Left ventricle myocardium inferior (tissue), 1 donor: Measurements from ENCODE around the gene STAT4. TPM values are rescaled to one million over a fixed set of nuclear protein-coding genes. Genes with fewer than 3 reads are reported as not detected.

Experiments
- DNase-seq: peaks from one replicate; pipeline ENCODE4 v3.0.0-alpha.2; 2020
- H3K27ac ChIP-seq: fragments of 200-600 bp; replicated peaks from 2 replicates; pipeline ENCODE4 v1.8.0; 2021
- H3K27me3 ChIP-seq: fragments of 200-600 bp; 2 replicates; pipeline ENCODE4 v1.8.0; 2021; ENCODE audit warnings: low read depth
- H3K36me3 ChIP-seq: fragments of 200-600 bp; 2 replicates; pipeline ENCODE4 v1.8.0; 2021
- H3K4me1 ChIP-seq: fragments of 200-600 bp; 2 replicates; pipeline ENCODE4 v1.8.0; 2021
- H3K4me3 ChIP-seq: fragments of 200-600 bp; 2 replicates; pipeline ENCODE4 v1.8.0; 2021; ENCODE audit warnings: mild to moderate bottlenecking, moderate library complexity
- H3K9me3 ChIP-seq: fragments of 200-600 bp; replicated peaks from 2 replicates; pipeline ENCODE4 v1.8.0; 2021
- CTCF ChIP-seq: fragments of 200-600 bp; IDR thresholded peaks from 2 replicates; pipeline ENCODE4 v1.8.0; 2021; ENCODE audit warnings: antibody characterized with exemption, mild to moderate bottlenecking, borderline replicate concordance
- intact Hi-C: fragments of 100-400 bp; cut with micrococcal nuclease; formaldehyde crosslinking; loops from one replicate; pipeline ENCODE4 v1.11.0; 2022
- total RNA-seq: library from RNA; stranded (reverse); fragmentation: NEBNext Ultra II Directional; extraction: Animal tissue kit (Norgen Biotek cat#: 25700); gene quantifications from one replicate; pipeline ENCODE4 v1.2.1, GENCODE V29; 2021
- donor health status: DM: no; HTN: yes; CAD: no; lungs with severe emphysema.

STAT4 gene
- total RNA-seq, 1 donor from 2014 or later: 0.82 TPM

- H3K4me1 ChIP-seq: peaks cover 11% of the 10 kb centered on the region
- H3K4me3 ChIP-seq: no peak overlapping the region
- no peaks in the 10 kb centered on the region for H3K27me3 ChIP-seq
- H3K36me3 ChIP-seq: no peaks in the 10 kb centered on the region
- DNase-seq: no peak
- H3K27ac ChIP-seq: no peak overlapping the region
- H3K9me3 ChIP-seq: no peaks in the 10 kb centered on the region
- TF ChIP-seq CTCF: no peak
- intact Hi-C loops: no loop called here
Measured at GRCh38 chr2:191145769-191146471, 4.9 kb downstream of the STAT4 start.

GRCh38 chr2:191144217-191144616 is 6.6 kb downstream of the STAT4 start:
- no peak overlapping the region for H3K27ac ChIP-seq
- H3K36me3 ChIP-seq: no peaks in the 10 kb centered on the region
- DNase-seq: no peak
- TF ChIP-seq CTCF: no peak
- H3K27me3 ChIP-seq: no peaks in the 10 kb centered on the region
- intact Hi-C loops: no loop called here
- H3K4me1 ChIP-seq: no peaks in the 10 kb centered on the region
- no peak overlapping the region for H3K4me3 ChIP-seq
- peaks cover 4% of the 10 kb centered on the region for H3K9me3 ChIP-seq

DNA sequence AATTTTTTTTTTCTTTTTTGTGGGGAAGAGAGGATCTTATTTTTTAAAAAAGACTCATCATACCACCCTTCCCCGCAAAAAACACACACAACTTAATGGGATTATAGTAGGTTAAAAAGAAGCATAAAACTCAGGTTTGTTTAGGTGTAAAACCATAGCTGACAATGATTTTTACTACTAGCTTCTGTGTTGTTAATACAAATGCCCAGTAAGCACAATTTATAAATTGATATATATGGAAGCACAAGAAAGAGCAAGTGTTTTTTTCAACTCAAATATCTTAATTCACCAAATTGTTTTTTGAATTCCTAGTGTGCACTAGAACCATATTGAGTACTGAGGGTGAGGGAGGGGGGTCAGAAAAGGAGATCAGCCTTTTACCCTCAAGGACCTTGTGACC is 7.0 kb downstream of the STAT4 start:
- no peak overlapping the region for H3K27ac ChIP-seq
- no peak overlapping the region for H3K4me3 ChIP-seq
- H3K27me3 ChIP-seq: no peaks in the 10 kb centered on the region
- H3K36me3 ChIP-seq: no peaks in the 10 kb centered on the region
- no peak for TF ChIP-seq CTCF
- no peak for DNase-seq
- peaks cover 4% of the 10 kb centered on the region for H3K9me3 ChIP-seq
- intact Hi-C loops: no loop called here
- no peaks in the 10 kb centered on the region for H3K4me1 ChIP-seq

- TF ChIP-seq CTCF: no peak
- Histone ChIP-seq H3K27ac (no peak overlapping the region), H3K4me3 (no peak overlapping the region), H3K27me3 (no peaks in the 10 kb centered on the region), H3K4me1 (no peaks in the 10 kb centered on the region), H3K36me3 (no peaks in the 10 kb centered on the region), H3K9me3 (no peaks in the 10 kb centered on the region)
- intact Hi-C loops: no loop called here
- no peak for DNase-seq
Measured at GRCh38 chr2:191128911-191129304, 21.9 kb downstream of the STAT4 start.

DNA sequence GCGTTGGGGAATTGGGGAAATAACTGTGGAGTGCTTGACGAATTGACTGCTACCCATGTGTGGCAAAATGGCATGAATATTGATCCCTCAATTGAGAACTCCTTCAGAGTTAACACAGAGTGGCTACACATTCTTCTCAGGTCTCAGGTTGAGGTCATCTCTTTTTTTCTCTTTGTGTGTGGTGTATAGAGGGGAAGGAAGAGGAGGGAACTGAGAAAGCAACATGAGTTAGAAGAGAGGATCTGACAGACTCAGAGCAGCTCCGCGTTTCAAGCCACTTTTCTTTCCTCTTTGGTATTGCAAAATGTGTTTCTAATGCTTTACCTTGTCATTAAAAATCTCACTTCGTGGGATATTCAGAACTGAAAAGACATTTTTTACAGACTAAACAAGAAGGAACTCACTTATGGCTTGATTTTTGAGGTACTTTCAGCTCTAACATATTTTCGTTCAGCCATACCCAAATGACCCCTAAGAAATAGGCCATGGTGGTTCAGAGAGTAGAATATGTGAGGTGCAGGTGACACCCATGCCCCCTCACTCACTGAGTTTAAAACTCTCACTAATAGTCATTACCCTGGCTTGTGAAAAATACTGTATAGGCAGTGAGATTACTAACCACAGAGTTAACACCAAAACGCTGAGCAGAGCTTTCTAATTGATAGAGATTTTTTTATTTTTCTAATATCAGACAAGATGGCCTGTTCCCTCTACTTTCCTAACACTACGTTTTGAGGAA is 22.5 kb downstream of the STAT4 start:
- no peaks in the 10 kb centered on the region for H3K27me3 ChIP-seq
- no peaks in the 10 kb centered on the region for H3K9me3 ChIP-seq
- no peak overlapping the region for H3K27ac ChIP-seq
- intact Hi-C loops: no loop called here
- DNase-seq: no peak
- H3K4me1 ChIP-seq: no peaks in the 10 kb centered on the region
- H3K36me3 ChIP-seq: no peaks in the 10 kb centered on the region
- H3K4me3 ChIP-seq: no peak overlapping the region
- TF ChIP-seq CTCF: no peak
